BJ (cell line): ENCODE measurements around the gene PGF. TPM values are rescaled to one million over a fixed set of nuclear protein-coding genes. Genes with fewer than 3 reads are reported as not detected.

Experiments
- CTCF ChIA-PET: fragments of 350-600 bp; formaldehyde crosslinking; extraction: SDS; loops from one replicate; lab custom pipeline; 2021; ENCODE audit warnings: antibody characterized with exemption, inconsistent platforms; lab: Yijun Ruan, JAX
- POLR2A ChIA-PET: fragments of 300-600 bp; sonication (Branson Sonifier 250); formaldehyde crosslinking; extraction: SDS; loops from one replicate; lab custom pipeline; 2021; ENCODE audit warnings: antibody characterized with exemption; lab: Charles Lee
- DNase-seq: peaks from one replicate; pipeline ENCODE4 v3.0.0-alpha.2; 2011; ENCODE audit warnings: low read depth
- H3K27me3 ChIP-seq: 2 replicates; pipeline ENCODE4 v1.6.0; 2011; ENCODE audit warnings: low read length; ENCODE audit not compliant: control insufficient read depth, insufficient read depth
- H3K36me3 ChIP-seq: 2 replicates; pipeline ENCODE4 v1.5.1; 2011; ENCODE audit warnings: low read length; ENCODE audit not compliant: control insufficient read depth, insufficient read depth
- H3K4me3 ChIP-seq: 2 replicates; pipeline ENCODE4 v1.5.1; 2011; ENCODE audit warnings: low read depth, mild to moderate bottlenecking, control low read depth, low read length
- polyA plus RNA-seq: library from polyadenylated mRNA; depleted of rRNA; stranded (reverse); fragments of >200 nt; gene quantifications from 2 replicates; pipeline ENCODE4 v1.2.3, GENCODE V29; 2011
- TF ChIP-seq, protein P1 (sequence below): IDR thresholded peaks from 2 replicates; pipeline ENCODE4 v1.5.1; 2011; ENCODE audit warnings: low read depth, mild to moderate bottlenecking, control low read depth, inconsistent platforms, low read length, moderate library complexity; ENCODE audit not compliant: insufficient read depth

Gene PGF
- polyA plus RNA-seq, 1 experiment = 4.1 TPM

DNA sequence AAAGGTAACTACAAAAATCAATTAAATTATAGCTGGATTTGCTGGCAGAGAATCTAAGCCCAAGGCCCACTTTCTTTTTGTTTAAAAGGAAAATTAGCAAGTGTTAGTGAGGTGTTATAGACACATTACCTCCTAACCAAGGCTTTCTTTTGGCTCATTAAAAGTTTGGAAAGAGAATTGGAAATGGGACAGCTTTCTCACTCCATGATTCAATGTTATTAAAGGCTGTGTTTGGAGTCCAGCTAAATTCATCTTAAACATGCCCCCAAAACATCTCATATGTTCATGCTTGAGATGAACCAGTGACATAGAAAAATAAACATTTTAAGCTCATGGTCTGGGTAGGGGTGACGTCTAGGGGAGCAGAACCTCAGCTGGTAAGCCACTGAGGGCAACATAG lies 13.4 kb upstream of the PGF start:
- H3K27me3 ChIP-seq = no peaks in the 10 kb centered on the region
- ChIA-PET POLR2A (no interaction called here), CTCF (interaction anchor here (0.7 to 1.2 kb wide), 4 partner anchors 8 to 26 kb away, joined by 3 to 5 read pairs (median 4); no protein-coding TSS in a partner anchor)
- no peak for DNase-seq
- TF ChIP-seq, protein P1, sequence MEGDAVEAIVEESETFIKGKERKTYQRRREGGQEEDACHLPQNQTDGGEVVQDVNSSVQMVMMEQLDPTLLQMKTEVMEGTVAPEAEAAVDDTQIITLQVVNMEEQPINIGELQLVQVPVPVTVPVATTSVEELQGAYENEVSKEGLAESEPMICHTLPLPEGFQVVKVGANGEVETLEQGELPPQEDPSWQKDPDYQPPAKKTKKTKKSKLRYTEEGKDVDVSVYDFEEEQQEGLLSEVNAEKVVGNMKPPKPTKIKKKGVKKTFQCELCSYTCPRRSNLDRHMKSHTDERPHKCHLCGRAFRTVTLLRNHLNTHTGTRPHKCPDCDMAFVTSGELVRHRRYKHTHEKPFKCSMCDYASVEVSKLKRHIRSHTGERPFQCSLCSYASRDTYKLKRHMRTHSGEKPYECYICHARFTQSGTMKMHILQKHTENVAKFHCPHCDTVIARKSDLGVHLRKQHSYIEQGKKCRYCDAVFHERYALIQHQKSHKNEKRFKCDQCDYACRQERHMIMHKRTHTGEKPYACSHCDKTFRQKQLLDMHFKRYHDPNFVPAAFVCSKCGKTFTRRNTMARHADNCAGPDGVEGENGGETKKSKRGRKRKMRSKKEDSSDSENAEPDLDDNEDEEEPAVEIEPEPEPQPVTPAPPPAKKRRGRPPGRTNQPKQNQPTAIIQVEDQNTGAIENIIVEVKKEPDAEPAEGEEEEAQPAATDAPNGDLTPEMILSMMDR = no peak
- no peak overlapping the region for H3K4me3 ChIP-seq
- H3K36me3 ChIP-seq = no peaks in the 10 kb centered on the region

DNA sequence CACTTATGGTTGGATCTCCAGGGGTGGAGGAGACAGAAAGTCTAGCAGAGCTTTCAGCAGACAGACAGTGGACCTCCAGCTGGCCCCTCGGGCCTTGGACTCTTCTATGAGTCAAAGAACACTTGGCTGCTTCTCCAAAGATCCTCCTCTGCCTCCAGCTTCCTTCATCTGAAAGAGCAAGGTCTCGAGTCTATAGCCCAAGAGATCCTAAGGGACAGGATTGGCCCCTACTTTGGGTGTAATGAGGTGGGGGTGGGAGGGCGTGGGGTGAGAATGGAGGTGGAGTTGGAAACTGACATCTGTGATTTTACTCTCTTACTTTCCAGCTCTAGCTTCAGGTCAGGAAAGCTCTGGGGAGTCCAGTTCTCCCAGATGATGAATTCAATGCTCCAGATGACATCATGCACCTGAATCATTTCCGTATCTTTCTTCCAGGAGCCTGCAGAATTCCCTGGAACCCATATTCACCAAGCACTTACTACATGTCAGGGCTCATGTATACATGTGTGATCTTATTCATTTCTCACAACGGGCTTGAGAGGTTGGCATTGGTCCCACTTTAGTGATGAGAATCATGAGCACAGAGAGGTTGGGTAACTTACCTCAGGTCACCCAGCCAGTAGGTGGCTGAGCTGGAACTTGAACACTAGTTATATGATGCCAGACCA lies 10.2 kb upstream of the PGF start:
- TF ChIP-seq, protein P1 = no peak
- no peak for DNase-seq
- ChIA-PET CTCF (interaction anchor here (1.0 to 3.0 kb wide), 4 partner anchors 10 to 105 kb away, joined by 3 to 14 read pairs (median 5); partner anchors contain the start of gene PGF), POLR2A (no interaction called here)
- H3K4me3 ChIP-seq = no peak overlapping the region
- H3K27me3 ChIP-seq = no peaks in the 10 kb centered on the region
- no peaks in the 10 kb centered on the region for H3K36me3 ChIP-seq

DNA sequence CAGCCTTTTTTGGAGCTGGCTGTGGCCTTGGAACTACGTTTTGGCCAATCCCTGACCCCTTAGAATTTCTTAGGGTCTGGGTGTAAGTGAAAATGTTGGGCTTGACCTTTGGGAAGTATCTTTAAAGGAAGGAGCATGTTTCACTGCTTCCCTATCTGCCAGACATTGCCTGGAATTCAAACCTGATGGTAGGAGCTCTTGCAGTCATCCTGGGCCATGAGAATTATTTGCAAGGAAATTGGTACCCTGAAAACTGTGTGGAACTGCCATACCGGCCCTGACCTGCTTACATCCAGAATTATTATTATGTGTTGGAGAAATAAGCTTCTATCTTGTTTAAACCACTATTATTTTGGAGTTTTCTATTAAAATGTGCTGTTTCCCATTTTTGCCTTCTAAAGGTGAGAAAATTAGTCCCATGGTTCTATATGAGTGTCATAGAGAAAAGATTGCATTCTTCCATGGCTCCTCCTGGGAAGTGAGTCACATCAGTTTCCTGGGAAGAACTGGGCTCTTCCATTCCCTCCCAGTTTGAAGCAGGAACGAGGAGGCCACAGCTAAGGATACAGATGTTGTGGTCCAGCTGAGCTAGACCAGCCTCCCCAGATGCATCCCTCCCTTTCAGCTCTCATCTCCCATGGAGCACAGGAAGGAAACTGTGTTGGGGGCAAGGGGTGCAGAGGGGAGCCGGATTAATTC lies 9.5 kb upstream of the PGF start:
- Histone ChIP-seq H3K4me3 (no peak overlapping the region), H3K27me3 (no peaks in the 10 kb centered on the region), H3K36me3 (no peaks in the 10 kb centered on the region)
- ChIA-PET POLR2A (no interaction called here), CTCF (interaction anchor here (0.5 to 3.0 kb wide), 5 partner anchors 10 to 104 kb away, joined by 3 to 14 read pairs (median 3); partner anchors contain the start of gene PGF)
- TF ChIP-seq, protein P1 = no peak
- DNase-seq = no peak

DNA sequence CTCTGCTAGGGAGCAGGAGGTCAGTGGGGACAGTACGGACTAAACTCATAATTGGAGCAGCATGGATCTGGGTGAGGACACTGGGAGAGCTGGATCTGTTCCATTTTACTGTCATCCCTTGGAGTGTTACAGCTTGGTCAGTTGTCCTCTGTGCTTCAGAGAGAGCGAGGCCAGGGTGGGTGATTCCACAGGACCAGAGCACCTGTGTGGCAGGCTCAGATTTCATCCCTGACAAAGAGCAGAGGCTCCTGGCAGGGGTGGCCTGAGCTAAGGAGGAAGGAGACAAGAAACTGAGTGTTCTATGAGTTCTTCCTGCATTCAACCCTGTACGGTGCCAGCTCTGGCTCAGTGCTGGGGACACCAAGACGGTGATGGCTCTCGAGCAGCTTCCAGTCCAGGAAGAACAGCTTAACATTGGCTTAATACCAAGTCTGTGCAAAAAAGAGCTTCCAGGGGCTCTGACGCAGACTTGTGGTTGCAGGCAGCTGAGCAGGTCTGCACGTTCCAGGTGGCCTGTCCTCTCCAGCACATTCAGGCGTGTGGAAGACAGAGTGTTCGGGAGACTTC lies 8.4 kb upstream of the PGF start:
- ChIA-PET POLR2A (interaction anchor here (0.6 kb wide), 1 partner anchor 163 kb away, joined by 3 read pairs; no protein-coding TSS in a partner anchor), CTCF (interaction anchor here (0.5 to 3.0 kb wide), 4 partner anchors 15 to 58 kb away, joined by 3 to 14 read pairs (median 7); no protein-coding TSS in a partner anchor)
- Histone ChIP-seq H3K36me3 (no peaks in the 10 kb centered on the region), H3K4me3 (no peak overlapping the region), H3K27me3 (no peaks in the 10 kb centered on the region)
- DNase-seq = no peak
- TF ChIP-seq, protein P1 = no peak

DNA sequence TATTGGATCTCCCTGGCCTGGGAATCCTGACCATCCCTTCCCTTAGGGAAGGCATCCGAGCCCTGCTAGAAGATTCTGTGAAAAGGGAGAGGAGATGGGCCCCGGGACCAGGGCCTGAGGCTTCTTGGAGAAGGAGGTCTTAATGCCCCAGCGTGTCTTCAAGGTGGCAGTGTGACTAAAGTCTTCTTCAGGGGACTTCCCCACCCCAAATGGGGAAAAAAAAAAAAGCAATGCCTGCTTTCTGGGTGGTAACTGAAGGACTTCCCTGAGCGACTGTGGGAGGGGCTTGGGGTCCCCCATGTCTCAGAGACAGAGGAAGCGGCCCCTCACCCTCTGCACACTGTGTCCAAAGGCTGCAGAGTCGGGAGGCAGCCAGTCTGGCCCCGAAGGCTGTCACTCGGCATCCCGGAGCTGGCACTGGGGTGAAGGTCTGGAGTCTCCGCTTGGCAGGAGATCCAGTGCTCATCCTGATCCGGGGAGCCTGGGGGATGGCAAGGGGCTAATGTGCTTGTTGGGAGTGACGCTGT lies 7.8 kb upstream of the PGF start:
- Histone ChIP-seq H3K4me3 (no peak overlapping the region), H3K36me3 (no peaks in the 10 kb centered on the region), H3K27me3 (no peaks in the 10 kb centered on the region)
- no peak for DNase-seq
- TF ChIP-seq, protein P1 = no peak
- CTCF ChIA-PET = interaction anchor here (2.5 to 3.0 kb wide), 2 partner anchors 16 kb away, joined by 7 to 14 read pairs; no protein-coding TSS in a partner anchor
- POLR2A ChIA-PET = no interaction called here
